HG03439 (cell line): Measurements from ENCODE around the gene LRSAM1.

Experiments
- ATAC-seq: cut with Tn5 transposase; IDR thresholded peaks from one replicate; pipeline ENCODE4 v1.9.1; 2021; ENCODE audit warnings: mild to moderate bottlenecking, moderate library complexity; ENCODE audit not compliant: unreplicated experiment

The LRSAM1 gene

DNA sequence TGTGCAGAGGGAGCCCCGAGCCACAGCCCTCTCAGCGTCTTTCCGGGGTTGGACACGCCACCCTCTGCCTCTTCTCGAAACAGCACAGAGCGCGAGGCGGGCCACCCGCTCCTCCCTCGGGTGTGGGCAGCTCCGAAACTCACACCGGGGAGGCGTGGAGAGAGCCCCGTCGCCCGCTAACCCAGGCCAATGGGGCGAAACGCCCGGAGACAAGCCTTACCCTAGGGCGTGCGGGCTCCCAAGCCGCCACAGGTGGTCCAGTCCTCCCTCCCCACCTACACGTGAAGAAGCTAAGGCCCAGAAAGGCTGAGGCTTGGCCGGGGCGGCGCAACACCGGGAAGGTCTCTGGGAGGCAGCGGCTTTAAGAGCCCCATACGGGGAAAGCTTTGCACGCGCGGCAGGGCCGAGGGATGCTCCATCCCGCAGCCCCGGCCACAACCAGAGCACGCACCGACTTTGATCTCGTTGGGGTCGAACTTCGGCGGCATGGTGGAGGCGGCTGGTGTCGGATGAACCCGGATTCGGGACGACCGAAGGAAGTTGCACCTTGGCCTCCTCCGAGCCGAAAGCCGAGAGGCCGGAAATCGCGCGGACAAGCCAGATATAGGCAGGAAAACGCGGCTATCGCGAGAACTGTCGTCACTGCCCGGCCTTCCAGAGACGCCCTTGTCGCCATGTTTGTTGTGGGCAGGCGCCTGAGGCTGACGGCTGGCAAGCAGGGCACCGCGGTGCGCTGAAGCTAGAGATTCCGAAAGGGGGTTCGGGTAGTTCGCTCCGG is at the start of gene LRSAM1, which contains the start of gene RPL12:
Gene LRSAM1 (plus strand): TSS at position 681 of the 778 bp plus-strand sequence. CDS start 3,018 bp downstream, outside the sequence.
Gene RPL12 (minus strand): TSS at position 577 of the 778 bp plus-strand sequence. CDS start 89 bp downstream, at position 488.
- peak; percentile 64 for ATAC-seq

DNA sequence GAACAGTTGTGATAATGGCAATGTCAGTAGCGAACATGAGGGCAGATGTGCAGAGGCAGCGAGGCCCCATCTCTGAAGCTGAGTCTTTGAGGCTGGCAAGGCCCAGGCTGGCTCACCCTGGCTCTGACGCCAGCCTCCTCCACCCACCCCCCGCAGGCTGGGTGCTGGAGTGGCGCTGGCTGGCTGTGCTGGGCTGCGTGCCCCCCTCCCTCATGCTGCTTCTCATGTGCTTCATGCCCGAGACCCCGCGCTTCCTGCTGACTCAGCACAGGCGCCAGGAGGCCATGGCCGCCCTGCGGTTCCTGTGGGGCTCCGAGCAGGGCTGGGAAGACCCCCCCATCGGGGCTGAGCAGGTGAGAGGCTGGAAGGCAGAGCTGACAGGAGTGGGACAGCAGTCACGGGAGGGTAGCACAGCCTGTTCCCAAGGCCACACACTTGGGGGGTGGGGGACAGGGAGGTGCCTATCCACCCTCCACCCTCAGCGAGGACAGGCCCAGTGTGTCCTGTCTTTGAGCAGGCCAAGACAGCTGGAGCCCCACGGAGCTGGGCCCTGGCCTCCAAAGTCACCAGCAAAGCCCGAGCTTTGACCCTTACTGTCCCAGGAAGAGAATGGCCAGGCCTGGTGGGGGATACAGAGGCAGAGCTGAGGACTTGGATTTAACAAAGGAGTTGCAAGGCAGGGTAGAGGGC is 48.8 kb upstream of the LRSAM1 start:
- no peak for ATAC-seq

DNA sequence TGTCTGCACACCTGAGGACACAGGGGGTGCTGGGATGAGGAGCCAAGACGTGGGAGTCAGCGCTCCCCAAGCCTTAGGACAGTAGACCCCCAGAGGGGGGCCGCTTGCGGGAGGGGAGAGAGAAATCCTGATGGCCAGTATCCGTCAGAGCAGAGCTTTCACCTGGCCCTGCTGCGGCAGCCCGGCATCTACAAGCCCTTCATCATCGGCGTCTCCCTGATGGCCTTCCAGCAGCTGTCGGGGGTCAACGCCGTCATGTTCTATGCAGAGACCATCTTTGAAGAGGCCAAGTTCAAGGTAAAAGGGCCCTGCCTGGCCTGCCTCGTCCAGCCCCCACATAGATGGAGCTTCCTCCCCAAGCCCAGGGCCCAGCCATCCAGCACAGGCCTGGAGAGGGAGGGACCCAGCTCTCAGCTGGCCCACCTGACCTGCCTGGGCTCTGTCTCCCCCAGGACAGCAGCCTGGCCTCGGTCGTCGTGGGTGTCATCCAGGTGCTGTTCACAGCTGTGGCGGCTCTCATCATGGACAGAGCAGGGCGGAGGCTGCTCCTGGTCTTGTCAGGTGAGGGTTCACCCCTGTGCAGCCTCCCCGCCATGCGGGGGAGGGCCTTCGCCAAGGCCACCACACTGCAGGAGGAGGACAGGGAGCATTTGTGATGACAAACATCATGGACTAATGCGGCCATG is 47.7 kb upstream of the LRSAM1 start:
- ATAC-seq: no peak

DNA sequence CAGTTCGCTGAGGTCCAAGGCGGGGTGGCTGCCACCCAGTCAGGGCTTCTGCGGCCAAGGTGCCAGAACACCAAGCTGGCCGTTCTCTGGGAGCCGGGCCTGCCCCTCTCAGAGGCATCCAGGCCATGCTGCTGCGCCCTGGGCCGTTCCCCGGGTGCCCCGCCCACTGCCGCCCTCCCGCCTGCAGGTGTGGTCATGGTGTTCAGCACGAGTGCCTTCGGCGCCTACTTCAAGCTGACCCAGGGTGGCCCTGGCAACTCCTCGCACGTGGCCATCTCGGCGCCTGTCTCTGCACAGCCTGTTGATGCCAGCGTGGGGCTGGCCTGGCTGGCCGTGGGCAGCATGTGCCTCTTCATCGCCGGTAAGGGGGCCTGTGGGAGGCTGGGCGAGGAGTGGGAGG is 46.7 kb upstream of the LRSAM1 start:
- ATAC-seq: no peak

DNA sequence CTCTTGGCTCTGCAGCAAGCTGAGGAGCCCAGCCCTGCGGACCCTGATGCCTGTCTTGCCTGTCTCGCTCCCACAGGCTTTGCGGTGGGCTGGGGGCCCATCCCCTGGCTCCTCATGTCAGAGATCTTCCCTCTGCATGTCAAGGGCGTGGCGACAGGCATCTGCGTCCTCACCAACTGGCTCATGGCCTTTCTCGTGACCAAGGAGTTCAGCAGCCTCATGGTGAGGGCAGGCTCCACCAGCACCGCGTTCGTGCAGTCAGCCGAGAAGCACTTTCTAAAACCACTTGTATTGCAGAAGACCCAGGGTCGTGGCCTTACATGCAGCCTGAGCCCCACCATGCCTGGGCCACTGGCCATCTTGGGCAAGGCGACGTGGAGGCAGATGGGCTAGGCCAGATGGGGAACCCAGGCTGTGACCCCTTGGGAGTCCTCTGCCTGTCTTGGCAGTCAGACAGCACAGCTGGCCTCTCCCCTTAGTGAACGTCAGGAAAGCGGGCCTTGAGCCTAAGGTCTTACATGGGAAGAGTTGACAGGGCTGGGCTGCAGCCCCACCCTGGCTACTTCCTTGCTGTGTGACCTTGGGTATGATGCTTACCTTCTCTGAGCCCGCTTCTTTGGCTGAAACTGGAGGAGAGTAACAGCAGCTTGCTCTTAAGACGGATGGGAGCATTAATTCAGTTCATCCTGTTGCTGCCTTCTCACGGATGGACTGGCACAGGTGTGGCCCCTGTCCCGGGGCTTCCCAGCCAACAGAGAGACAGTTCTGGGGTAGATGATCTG is 45.8 kb upstream of the LRSAM1 start:
- no peak for ATAC-seq

DNA sequence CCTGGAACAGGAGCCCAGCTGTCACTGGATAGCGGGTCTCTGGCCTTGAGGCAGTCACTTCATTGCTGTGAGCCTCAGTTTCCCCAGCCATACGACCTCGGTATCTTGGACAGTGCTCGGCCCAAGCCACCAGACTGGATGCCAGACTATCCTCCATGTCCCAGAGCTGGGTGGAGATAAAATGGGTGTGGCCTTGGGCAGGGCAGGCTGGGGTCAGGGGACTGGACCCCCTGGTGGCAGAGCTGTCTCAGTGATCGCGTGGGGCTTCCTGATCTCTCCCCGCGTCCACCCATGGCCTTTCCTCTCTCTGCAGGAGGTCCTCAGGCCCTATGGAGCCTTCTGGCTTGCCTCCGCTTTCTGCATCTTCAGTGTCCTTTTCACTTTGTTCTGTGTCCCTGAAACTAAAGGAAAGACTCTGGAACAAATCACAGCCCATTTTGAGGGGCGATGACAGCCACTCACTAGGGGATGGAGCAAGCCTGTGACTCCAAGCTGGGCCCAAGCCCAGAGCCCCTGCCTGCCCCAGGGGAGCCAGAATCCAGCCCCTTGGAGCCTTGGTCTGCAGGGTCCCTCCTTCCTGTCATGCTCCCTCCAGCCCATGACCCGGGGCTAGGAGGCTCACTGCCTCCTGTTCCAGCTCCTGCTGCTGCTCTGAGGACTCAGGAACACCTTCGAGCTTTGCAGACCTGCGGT is 44.4 kb upstream of the LRSAM1 start:
- ATAC-seq: no peak

DNA sequence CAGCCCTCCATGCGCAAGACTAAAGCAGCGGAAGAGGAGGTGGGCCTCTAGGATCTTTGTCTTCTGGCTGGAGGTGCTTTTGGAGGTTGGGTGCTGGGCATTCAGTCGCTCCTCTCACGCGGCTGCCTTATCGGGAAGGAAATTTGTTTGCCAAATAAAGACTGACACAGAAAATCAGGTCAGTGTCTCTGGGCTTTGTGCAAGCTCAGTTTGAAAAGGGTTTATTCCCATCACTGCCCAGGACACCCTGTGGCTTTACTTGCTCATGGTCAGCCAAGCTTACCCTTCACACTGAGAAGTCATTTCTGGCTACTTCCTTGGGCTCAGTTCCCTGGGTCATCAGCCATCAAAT is 43.8 kb upstream of the LRSAM1 start:
- ATAC-seq: no peak

DNA sequence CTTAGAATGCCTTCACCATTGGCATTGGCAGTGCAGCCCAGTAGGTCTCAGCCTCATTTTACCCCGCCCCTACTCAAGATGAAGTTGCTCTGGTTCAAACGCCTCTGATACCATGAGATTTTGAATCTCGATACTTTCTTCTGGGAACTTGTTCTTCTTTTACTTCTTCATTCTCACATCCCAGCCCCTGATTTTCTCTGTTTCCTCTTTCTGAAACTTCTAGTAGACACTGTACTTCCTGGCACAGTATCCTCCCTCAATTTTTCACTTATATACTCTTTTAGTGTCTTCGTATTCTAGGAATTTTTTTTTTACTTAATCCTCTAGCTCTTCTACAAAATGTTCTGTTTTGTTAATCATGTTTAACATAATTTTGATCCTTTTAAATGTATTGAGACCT is 40.2 kb upstream of the LRSAM1 start:
- ATAC-seq: no peak

DNA sequence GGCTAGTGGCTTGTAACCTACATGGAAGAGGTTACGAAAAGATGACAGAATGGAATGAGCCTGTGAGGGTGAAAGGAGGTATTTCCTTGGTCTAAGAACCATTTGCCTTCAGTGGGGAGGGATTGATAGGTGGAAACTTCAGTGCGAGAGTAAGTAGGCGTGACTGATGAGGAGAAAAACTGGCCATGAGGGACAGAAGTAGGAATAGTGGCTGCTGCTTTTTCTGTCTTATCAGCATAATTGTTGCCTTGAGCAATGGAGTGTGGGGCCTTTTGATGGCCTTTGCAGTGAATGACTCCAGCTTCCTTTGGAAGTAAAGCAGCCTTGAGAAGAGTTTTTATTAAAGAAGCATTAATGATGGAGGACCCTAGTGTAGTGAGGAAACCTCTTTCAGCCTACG is 36.2 kb upstream of the LRSAM1 start:
- no peak for ATAC-seq

DNA sequence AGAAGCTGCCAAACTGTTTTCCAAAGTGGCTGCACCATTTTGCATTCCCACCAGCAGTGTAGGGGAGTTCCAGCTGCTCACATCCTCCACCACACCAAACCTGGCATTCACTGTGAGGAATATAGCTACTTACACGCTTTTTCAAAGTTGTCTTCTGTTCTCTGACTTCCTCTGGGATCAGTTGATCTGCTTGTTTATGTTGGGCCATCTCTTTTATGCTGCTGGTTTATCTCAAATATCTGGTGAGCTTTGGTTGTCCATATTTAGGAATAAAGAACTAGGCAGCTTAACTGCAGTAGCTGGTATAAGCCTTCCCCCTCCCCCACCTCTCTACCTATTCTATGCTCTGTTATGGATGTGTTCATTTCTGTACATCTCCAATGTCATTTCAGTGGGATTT is 35.7 kb upstream of the LRSAM1 start:
- ATAC-seq: no peak

DNA sequence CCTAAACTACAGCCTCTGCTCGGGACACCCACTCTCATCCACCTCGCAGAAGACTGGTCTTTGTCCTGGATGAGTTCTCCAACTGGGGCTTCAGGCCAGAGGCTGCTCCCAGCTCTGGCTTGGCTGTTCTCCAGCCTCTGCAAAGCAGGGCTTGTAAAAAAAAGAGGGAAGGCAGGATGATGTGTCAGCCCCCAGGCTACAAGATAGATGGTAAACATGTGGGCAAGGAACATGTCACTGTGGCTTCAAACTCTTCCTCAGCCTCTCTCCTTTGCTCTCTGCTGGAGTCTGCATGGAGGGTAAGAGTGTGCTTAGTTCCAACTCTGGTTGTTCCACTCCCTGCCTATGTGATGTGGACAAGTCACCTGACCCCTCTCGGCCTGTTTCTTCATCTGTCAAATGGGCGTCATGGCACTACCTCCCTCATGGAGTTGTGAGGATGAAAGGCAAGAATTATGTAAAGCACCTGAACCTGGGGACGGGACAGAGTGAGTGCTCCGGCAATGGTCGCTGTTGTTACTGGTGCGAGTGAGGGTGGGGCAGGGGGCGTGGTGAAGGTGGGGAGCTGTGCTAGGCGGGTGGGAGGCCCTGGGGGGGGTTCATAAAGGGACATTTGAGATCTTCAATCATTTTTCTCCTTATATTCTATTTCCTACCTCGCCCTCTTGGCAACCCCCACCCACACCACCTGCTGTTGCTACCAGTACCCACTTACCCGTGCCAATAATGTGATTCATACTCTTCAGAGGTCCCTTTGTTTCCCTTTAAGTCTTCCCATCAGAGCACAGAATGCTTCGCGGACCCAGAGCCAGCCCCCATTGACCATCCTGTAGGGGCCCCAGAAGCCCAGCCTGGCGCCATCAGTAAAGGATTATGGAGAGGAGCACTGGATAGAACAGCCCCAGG is 33.9 kb upstream of the LRSAM1 start:
- no peak for ATAC-seq

DNA sequence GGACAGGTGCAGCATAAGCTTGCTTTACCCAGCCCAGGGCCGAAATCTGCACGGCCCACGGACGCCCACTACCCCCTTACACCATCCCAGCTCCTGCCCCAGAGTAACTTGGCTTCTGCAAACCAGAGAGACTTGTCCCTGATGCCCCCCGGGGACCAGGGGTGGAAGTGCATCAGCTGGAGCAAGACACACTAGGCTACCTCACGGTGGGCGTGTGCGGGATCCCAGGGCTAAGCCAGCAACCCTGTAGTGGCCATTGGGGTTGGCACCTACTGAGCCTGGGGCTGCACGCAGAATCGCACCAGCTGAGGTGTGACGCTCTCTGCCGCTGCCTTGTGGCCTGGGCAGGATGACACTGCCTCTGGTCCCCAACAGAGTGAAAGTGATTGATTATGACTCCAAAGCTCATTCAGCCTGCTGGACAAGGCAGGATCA is 33.3 kb upstream of the LRSAM1 start:
- ATAC-seq: no peak

DNA sequence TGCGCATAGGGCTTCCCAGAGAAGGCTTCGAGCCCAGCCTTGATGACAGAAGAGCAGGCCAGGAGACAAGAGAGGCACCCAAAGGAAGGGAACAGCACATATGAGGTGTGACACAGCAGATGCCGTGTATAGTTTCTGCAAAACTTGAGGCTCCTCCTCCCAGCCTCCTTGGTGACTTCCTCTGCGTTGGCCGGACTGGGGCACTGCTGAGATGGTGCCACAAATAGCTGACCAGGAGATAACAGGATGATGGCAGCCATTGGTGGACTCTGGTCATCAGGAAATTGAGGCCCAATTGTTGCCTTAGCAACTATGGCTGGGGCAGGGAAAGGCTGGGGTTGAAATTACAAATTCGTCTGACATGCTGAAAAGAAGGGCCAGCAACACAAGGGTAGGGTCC is 32.0 kb upstream of the LRSAM1 start:
- no peak for ATAC-seq

DNA sequence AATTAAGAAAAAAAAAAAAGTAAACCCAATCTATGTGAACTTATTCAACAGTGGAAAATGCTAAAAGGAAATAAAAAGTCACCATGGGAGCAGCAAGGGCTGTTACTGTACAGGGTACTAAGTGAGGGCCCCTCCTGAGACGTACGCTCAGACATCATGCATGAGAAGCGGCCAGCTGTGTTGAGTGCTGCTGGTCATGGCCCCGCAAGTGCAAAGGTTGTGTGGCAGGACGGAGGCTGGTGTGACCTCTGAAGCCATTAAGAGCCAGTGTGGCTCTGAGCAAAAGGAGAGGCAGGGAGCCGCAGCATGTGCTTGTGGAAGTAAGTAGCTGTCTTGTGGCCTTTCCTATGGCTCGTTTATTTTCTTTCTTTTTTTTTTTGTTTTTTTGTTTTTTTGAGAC is 30.3 kb upstream of the LRSAM1 start:
- no peak for ATAC-seq

DNA sequence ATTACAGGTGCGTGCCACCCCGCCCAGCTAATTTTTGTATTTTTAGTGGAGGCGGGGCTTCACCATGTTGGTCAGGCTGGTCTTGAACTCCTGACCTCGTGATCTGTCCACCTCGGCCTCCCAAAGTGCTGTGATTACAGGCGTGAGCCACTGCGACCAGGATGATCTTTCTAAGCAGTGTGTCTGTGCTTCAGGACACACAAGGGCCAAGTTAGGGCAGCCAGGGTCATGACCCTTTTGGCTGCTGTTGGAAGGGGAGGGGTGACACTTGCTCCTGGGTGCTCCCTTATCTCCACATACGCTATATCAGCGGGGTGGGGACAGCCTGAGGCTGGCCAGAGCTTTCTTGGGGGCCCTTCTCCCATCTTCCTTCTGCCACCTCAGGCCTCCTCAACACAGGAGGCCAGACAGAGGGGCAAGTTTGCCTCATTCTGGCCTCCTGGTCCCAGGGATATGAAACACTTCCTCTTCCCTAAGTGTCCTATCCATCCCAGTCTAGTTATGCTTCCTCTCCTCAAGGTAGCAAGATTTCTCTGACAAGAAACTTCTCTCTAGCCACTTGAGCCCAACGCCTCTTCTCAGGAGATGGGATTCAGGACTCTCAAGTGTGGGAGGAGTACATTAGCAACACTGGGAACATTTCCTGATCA is 29.1 kb upstream of the LRSAM1 start:
- no peak for ATAC-seq

DNA sequence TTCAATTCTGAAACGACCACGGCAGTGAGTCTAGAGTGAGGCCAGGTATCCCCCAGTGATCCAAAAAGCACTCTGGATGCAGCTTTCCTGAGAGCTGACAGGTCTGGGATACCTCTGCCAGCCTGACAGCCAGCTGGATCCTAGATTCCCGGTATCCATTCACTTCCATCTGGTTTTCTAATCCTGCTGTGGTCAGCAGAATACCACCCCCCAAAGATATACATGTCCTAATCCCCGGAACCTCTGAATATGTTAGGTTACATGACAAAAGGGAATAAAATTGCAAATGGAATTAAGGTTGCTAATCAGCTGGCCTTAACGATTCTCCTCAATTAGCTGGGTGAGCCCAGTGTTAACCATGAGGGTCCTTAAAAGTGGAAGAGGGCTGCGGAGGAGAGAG is 28.5 kb upstream of the LRSAM1 start:
- ATAC-seq: no peak

DNA sequence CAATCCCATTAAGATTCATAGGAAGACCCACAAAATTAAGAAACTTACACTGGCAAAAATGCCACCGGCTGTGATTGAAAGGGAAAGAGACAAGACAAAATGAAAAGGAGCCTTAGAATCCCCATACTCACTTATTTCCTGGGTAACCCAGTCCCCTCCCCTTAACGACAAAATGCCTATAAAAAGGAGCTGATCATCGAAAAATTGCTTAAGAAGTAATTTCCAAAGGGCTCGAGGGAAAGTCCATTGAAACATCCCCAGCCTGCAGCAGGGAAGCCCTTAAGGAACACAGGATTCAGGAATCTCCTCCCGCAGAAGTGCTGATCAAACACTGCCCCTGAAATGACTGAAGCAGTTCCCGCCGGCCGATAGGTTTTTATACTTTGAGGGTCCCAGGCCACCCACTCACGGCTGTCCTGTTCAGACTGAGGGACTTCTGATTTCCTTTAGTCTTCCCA is 27.8 kb upstream of the LRSAM1 start:
- ATAC-seq: no peak

DNA sequence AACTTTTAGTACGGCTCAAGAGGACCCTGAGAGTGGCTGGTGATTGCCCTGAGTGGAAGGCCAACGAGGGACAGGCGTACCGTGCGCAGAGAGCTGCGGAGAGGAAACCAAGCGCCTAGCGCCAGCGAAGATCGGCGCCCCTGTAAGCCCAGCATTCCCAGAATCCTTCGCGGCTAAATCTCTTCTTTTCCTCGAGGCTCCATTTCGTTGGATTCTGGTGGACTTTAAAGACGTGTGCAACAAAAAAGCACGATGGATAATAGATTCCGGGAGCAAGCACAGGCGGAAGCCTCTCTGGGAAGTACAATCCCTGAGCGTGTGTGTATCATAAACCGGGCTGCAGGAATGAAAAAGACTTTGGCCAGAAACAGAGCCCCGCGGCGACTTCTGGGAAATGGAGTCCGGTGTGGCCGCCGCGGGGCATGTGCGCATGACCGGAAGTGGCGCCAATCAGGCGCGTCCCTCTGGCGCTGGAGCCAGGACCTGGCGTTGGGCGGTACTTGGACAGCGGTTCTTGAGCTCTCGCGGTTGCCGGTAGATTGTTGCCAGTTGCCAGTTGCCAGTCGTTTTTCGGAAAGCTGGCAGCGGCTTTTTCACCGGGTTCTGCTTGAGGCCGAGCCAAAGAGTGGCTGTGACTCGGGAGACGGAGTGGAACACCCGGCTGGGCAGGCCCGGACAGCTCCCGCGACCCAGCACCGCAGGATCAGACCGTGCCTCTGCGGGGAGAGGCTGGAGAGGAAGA is 27.2 kb upstream of the LRSAM1 start, which contains the start of gene ZNF79:
Gene ZNF79 (plus strand): TSS at position 449 of the 742 bp plus-strand sequence. CDS start 406 bp downstream, outside the sequence.
- ATAC-seq: peak; percentile 86
